ENCODE data around the gene SMARCA4.
A peak's percentile ranks its signal among the peaks of the same experiment; 100 is the strongest.

SMARCA4 gene

GRCh38 chr19:10961073-10961860 lies 437 bp downstream of the SMARCA4 start:
- Histone ChIP-seq H3K9me3 (ENCODE audit: control insufficient read depth in 2 of 2, low read length in 2 of 2) (no peaks in the 10 kb centered on the region), H3K4me1 (ENCODE audit: control insufficient read depth in 2 of 2, insufficient read depth in 2 of 2, low read length in 2 of 2) (peaks cover 10 to 11% of the 10 kb centered on the region in 2 donors), H3K4me3 (ENCODE audit: low read length in 2 of 2) (peak overlapping the region; percentile 65 to 91), H3K27me3 (ENCODE audit: control insufficient read depth in 2 of 2, insufficient read depth in 2 of 2, low read length in 2 of 2) (no peaks in the 10 kb centered on the region), H3K27ac (ENCODE audit: low read depth in 2 of 2, low read length in 2 of 2) (peak overlapping the region; percentile 62 to 82), H3K36me3 (ENCODE audit: control insufficient read depth in 2 of 2, insufficient read depth in 2 of 2, low read length in 2 of 2) (no peaks in the 10 kb centered on the region), H3K9ac (ENCODE audit: low read depth in 1 of 2, low read length in 2 of 2) (peak overlapping the region; percentile 69 to 72)

GRCh38 chr19:10962863-10963262 lies 2.0 kb downstream of the SMARCA4 start:
- H3K27me3 ChIP-seq (ENCODE audit: control insufficient read depth in 2 of 2, insufficient read depth in 2 of 2, low read length in 2 of 2) = no peaks in the 10 kb centered on the region
- H3K36me3 ChIP-seq (ENCODE audit: control insufficient read depth in 2 of 2, insufficient read depth in 2 of 2, low read length in 2 of 2) = no peaks in the 10 kb centered on the region
- no peaks in the 10 kb centered on the region for H3K9me3 ChIP-seq (ENCODE audit: control insufficient read depth in 2 of 2, low read length in 2 of 2)
- H3K27ac ChIP-seq (ENCODE audit: low read depth in 2 of 2, low read length in 2 of 2) = no peak overlapping the region
- H3K9ac ChIP-seq (ENCODE audit: low read depth in 1 of 2, low read length in 2 of 2) = no peak overlapping the region
- no peak overlapping the region for H3K4me3 ChIP-seq (ENCODE audit: low read length in 2 of 2)
- H3K4me1 ChIP-seq (ENCODE audit: control insufficient read depth in 2 of 2, insufficient read depth in 2 of 2, low read length in 2 of 2) = peaks cover 10 to 11% of the 10 kb centered on the region in 2 donors

- Histone ChIP-seq H3K9ac (ENCODE audit: low read depth in 1 of 2, low read length in 2 of 2) (no peak overlapping the region), H3K27ac (ENCODE audit: low read depth in 2 of 2, low read length in 2 of 2) (no peak overlapping the region), H3K4me3 (ENCODE audit: low read length in 2 of 2) (no peak overlapping the region), H3K36me3 (ENCODE audit: control insufficient read depth in 2 of 2, insufficient read depth in 2 of 2, low read length in 2 of 2) (no peaks in the 10 kb centered on the region), H3K4me1 (ENCODE audit: control insufficient read depth in 2 of 2, insufficient read depth in 2 of 2, low read length in 2 of 2) (peaks cover 14 to 20% of the 10 kb centered on the region in 2 donors), H3K9me3 (ENCODE audit: control insufficient read depth in 2 of 2, low read length in 2 of 2) (no peaks in the 10 kb centered on the region), H3K27me3 (ENCODE audit: control insufficient read depth in 2 of 2, insufficient read depth in 2 of 2, low read length in 2 of 2) (no peaks in the 10 kb centered on the region)
These were observed 3.0 kb downstream of the SMARCA4 start for GRCh38 chr19:10963865-10964264.

- Histone ChIP-seq H3K36me3 (ENCODE audit: control insufficient read depth in 2 of 2, insufficient read depth in 2 of 2, low read length in 2 of 2) (no peaks in the 10 kb centered on the region), H3K4me1 (ENCODE audit: control insufficient read depth in 2 of 2, insufficient read depth in 2 of 2, low read length in 2 of 2) (peaks cover 17 to 21% of the 10 kb centered on the region in 2 donors), H3K9ac (ENCODE audit: low read depth in 1 of 2, low read length in 2 of 2) (no peak overlapping the region), H3K4me3 (ENCODE audit: low read length in 2 of 2) (no peak overlapping the region), H3K27me3 (ENCODE audit: control insufficient read depth in 2 of 2, insufficient read depth in 2 of 2, low read length in 2 of 2) (no peaks in the 10 kb centered on the region), H3K9me3 (ENCODE audit: control insufficient read depth in 2 of 2, low read length in 2 of 2) (no peaks in the 10 kb centered on the region), H3K27ac (ENCODE audit: low read depth in 2 of 2, low read length in 2 of 2) (no peak overlapping the region)
These were observed 4.1 kb downstream of the SMARCA4 start for GRCh38 chr19:10964903-10965302.

- H3K4me3 ChIP-seq (ENCODE audit: low read length in 2 of 2) = no peak overlapping the region
- no peaks in the 10 kb centered on the region for H3K9me3 ChIP-seq (ENCODE audit: control insufficient read depth in 2 of 2, low read length in 2 of 2)
- no peak overlapping the region for H3K27ac ChIP-seq (ENCODE audit: low read depth in 2 of 2, low read length in 2 of 2)
- no peak overlapping the region for H3K9ac ChIP-seq (ENCODE audit: low read depth in 1 of 2, low read length in 2 of 2)
- no peaks in the 10 kb centered on the region for H3K36me3 ChIP-seq (ENCODE audit: control insufficient read depth in 2 of 2, insufficient read depth in 2 of 2, low read length in 2 of 2)
- peaks cover 17 to 21% of the 10 kb centered on the region in 2 donors for H3K4me1 ChIP-seq (ENCODE audit: control insufficient read depth in 2 of 2, insufficient read depth in 2 of 2, low read length in 2 of 2)
- no peaks in the 10 kb centered on the region for H3K27me3 ChIP-seq (ENCODE audit: control insufficient read depth in 2 of 2, insufficient read depth in 2 of 2, low read length in 2 of 2)
These were observed 4.6 kb downstream of the SMARCA4 start for GRCh38 chr19:10965398-10965797.

GRCh38 chr19:10966809-10967208 lies 6.0 kb downstream of the SMARCA4 start:
- Histone ChIP-seq H3K9me3 (ENCODE audit: control insufficient read depth in 2 of 2, low read length in 2 of 2) (no peaks in the 10 kb centered on the region), H3K36me3 (ENCODE audit: control insufficient read depth in 2 of 2, insufficient read depth in 2 of 2, low read length in 2 of 2) (no peaks in the 10 kb centered on the region)

GRCh38 chr19:10968527-10969135 lies 7.8 kb downstream of the SMARCA4 start:
- H3K9me3 ChIP-seq (ENCODE audit: control insufficient read depth in 2 of 2, low read length in 2 of 2) = no peaks in the 10 kb centered on the region
- H3K27ac ChIP-seq (ENCODE audit: low read depth in 2 of 2, low read length in 2 of 2) = peak overlapping the region; percentile 61 to 65
- H3K9ac ChIP-seq (ENCODE audit: low read depth in 1 of 2, low read length in 2 of 2) = peak overlapping the region; percentile 4 to 32
- H3K27me3 ChIP-seq (ENCODE audit: control insufficient read depth in 2 of 2, insufficient read depth in 2 of 2, low read length in 2 of 2) = no peaks in the 10 kb centered on the region
- H3K4me1 ChIP-seq (ENCODE audit: control insufficient read depth in 2 of 2, insufficient read depth in 2 of 2, low read length in 2 of 2) = peaks cover 7 to 12% of the 10 kb centered on the region in 2 donors
- H3K36me3 ChIP-seq (ENCODE audit: control insufficient read depth in 2 of 2, insufficient read depth in 2 of 2, low read length in 2 of 2) = no peaks in the 10 kb centered on the region
- peak overlapping the region in 1 of 2 donors; percentile 26 for H3K4me3 ChIP-seq (ENCODE audit: low read length in 2 of 2)

More at GRCh38 chr19:10966809-10967208, 6.0 kb downstream of the SMARCA4 start:
- Histone ChIP-seq H3K4me1 (ENCODE audit: control insufficient read depth in 2 of 2, insufficient read depth in 2 of 2, low read length in 2 of 2) (peaks cover 16 to 21% of the 10 kb centered on the region in 2 donors), H3K9ac (ENCODE audit: low read depth in 1 of 2, low read length in 2 of 2) (no peak overlapping the region), H3K27ac (ENCODE audit: low read depth in 2 of 2, low read length in 2 of 2) (no peak overlapping the region), H3K27me3 (ENCODE audit: control insufficient read depth in 2 of 2, insufficient read depth in 2 of 2, low read length in 2 of 2) (no peaks in the 10 kb centered on the region), H3K4me3 (ENCODE audit: low read length in 2 of 2) (no peak overlapping the region)

GRCh38 chr19:10971107-10971726 lies 10.4 kb downstream of the SMARCA4 start:
- peaks cover 15 to 22% of the 10 kb centered on the region in 2 donors for H3K4me1 ChIP-seq (ENCODE audit: control insufficient read depth in 2 of 2, insufficient read depth in 2 of 2, low read length in 2 of 2)
- H3K36me3 ChIP-seq (ENCODE audit: control insufficient read depth in 2 of 2, insufficient read depth in 2 of 2, low read length in 2 of 2) = no peaks in the 10 kb centered on the region
- H3K9me3 ChIP-seq (ENCODE audit: control insufficient read depth in 2 of 2, low read length in 2 of 2) = no peaks in the 10 kb centered on the region
- no peaks in the 10 kb centered on the region for H3K27me3 ChIP-seq (ENCODE audit: control insufficient read depth in 2 of 2, insufficient read depth in 2 of 2, low read length in 2 of 2)
- H3K9ac ChIP-seq (ENCODE audit: low read depth in 1 of 2, low read length in 2 of 2) = no peak overlapping the region
- no peak overlapping the region for H3K27ac ChIP-seq (ENCODE audit: low read depth in 2 of 2, low read length in 2 of 2)
- no peak overlapping the region for H3K4me3 ChIP-seq (ENCODE audit: low read length in 2 of 2)

GRCh38 chr19:10975374-10976130 lies 14.7 kb downstream of the SMARCA4 start:
- Histone ChIP-seq H3K27ac (ENCODE audit: low read depth in 2 of 2, low read length in 2 of 2) (peak overlapping the region; percentile 17 to 56), H3K4me3 (ENCODE audit: low read length in 2 of 2) (peak overlapping the region in 1 of 2 donors; percentile 31), H3K27me3 (ENCODE audit: control insufficient read depth in 2 of 2, insufficient read depth in 2 of 2, low read length in 2 of 2) (no peaks in the 10 kb centered on the region), H3K4me1 (ENCODE audit: control insufficient read depth in 2 of 2, insufficient read depth in 2 of 2, low read length in 2 of 2) (peaks cover 12% of the 10 kb centered on the region in 2 donors), H3K9ac (ENCODE audit: low read depth in 1 of 2, low read length in 2 of 2) (peak overlapping the region in 1 of 2 donors; percentile 42), H3K36me3 (ENCODE audit: control insufficient read depth in 2 of 2, insufficient read depth in 2 of 2, low read length in 2 of 2) (peaks cover 0 to 6% of the 10 kb centered on the region in 2 donors), H3K9me3 (ENCODE audit: control insufficient read depth in 2 of 2, low read length in 2 of 2) (no peaks in the 10 kb centered on the region)

Measured in mucosa of rectum (tissue), 2 donors.